Vagina (tissue), 2 donors: ENCODE data around the gene DRICH1. TPM values are rescaled to one million over a fixed set of nuclear protein-coding genes. Genes with fewer than 3 reads are reported as not detected.
"Not testable (repeated sequence)": the region's sequence is repeated elsewhere in the genome, so short reads cannot be mapped to it uniquely, and the experiment has no call there.

Source experiments
- DNase-seq, 2 donors: peaks; one replicate each; pipeline ENCODE4 v3.0.0-alpha.2; 2017; ENCODE audit errors: extremely low spot score in 2 of 2
- H3K27ac ChIP-seq: fragments of 200-600 bp; sonication (generic); one replicate; pipeline ENCODE4 v1.5.1; 2019
- H3K27me3 ChIP-seq: fragments of 200-600 bp; sonication (generic); one replicate; pipeline ENCODE4 v1.5.1; 2019
- H3K36me3 ChIP-seq, 2 donors: fragments of 200-600 bp; sonication (generic); one replicate each; pipeline ENCODE4 v1.5.1; 2017 to 2019
- H3K4me1 ChIP-seq: fragments of 200-600 bp; sonication (generic); one replicate; pipeline ENCODE4 v1.5.1; 2019
- H3K4me3 ChIP-seq, 2 donors: fragments of 200-600 bp; sonication (generic); 1 replicate in 1 of 2; 2 replicates in 1 of 2; pipeline ENCODE4 v1.5.1; 2016 to 2019
- H3K9me3 ChIP-seq: fragments of 200-600 bp; sonication (generic); one replicate; pipeline ENCODE4 v1.5.1; 2019
- POLR2A ChIP-seq, 2 donors: fragments of 450-650 bp; IDR thresholded peaks; one replicate each; pipeline ENCODE4 v1.6.1; 2017; ENCODE audit warnings: antibody characterized with exemption in 2 of 2, mild to moderate bottlenecking in 2 of 2, moderate library complexity in 2 of 2
- POLR2AphosphoS5 ChIP-seq, 2 donors: sonication (generic); formaldehyde crosslinking; IDR thresholded peaks; one replicate each; pipeline ENCODE4 v1.9.0; 2017; ENCODE audit warnings: antibody characterized with exemption in 2 of 2, mild to moderate bottlenecking in 2 of 2, low read depth in 1 of 2; ENCODE audit not compliant: insufficient read depth in 1 of 2
- intact Hi-C: fragments of 100-400 bp; cut with DNase I; formaldehyde crosslinking; loops from one replicate; pipeline ENCODE4 v1.15.1; 2023
- total RNA-seq: library from RNA; depleted of rRNA; stranded (reverse); fragments of >200 nt; gene quantifications from one replicate; pipeline ENCODE4 v1.2.3, GENCODE V29; 2016
- TF ChIP-seq, protein P1 (sequence below), 3 experiments: fragments of 450-650 bp in 2 of 3; fragments of 200-600 bp in 1 of 3; sonication (generic) in 1 of 3; IDR thresholded peaks; one replicate each; pipeline ENCODE4 v1.5.1; 2017 to 2019; ENCODE audit warnings: antibody characterized with exemption in 3 of 3, mild to moderate bottlenecking in 2 of 3, moderate library complexity in 2 of 3

DRICH1 gene, protein sequence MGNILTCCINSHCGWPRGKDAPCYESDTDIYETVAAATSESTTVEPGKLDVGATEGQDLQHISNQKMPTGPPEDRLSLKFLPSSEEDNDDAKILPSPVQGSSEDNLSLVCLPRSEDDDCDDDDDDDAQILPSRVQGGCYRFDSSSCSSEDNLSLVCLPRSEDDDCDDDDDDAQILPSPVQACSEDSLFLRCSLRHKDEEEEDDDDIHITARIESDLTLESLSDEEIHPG
- total RNA-seq, result not detected

DNA sequence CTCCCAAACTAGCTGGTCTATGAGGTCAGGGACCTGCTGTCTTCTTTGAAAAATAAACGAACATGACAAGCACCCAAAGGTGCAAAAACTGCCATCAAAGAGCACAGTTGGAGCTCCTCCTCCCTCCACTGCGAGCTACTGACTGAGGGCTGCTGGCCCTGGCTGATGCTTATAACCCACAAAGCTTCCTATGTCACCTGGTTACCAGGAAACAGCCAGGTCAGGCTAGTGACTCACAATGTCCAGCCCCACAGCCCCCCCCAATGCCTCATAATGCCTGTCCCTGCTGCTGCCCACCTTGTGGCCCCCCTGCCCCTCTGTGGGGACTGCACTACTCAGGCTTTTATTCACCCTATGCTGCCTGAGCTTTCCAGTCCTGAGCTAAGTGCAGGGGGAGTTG is at the start of gene DRICH1:
TSS of gene DRICH1 (minus strand) at position 144 of the 400 bp plus-strand sequence. CDS start 298 bp downstream, outside the sequence.
- DNase-seq, result no peak
- H3K9me3 ChIP-seq, result no peaks in the 10 kb centered on the region
- no peak within 1 kb of the TSS for H3K27ac ChIP-seq
- intact Hi-C loops, result no loop called here
- TF ChIP-seq POLR2A (IDR thresholded peaks at IDR 0.05), result no peak
- no peak for TF ChIP-seq POLR2AphosphoS5 (IDR thresholded peaks at IDR 0.05; ENCODE audit: insufficient read depth in 1 of 2, low read depth in 1 of 2)
- TF ChIP-seq, protein P1, sequence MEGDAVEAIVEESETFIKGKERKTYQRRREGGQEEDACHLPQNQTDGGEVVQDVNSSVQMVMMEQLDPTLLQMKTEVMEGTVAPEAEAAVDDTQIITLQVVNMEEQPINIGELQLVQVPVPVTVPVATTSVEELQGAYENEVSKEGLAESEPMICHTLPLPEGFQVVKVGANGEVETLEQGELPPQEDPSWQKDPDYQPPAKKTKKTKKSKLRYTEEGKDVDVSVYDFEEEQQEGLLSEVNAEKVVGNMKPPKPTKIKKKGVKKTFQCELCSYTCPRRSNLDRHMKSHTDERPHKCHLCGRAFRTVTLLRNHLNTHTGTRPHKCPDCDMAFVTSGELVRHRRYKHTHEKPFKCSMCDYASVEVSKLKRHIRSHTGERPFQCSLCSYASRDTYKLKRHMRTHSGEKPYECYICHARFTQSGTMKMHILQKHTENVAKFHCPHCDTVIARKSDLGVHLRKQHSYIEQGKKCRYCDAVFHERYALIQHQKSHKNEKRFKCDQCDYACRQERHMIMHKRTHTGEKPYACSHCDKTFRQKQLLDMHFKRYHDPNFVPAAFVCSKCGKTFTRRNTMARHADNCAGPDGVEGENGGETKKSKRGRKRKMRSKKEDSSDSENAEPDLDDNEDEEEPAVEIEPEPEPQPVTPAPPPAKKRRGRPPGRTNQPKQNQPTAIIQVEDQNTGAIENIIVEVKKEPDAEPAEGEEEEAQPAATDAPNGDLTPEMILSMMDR (IDR thresholded peaks at IDR 0.05), result no peak
- no peaks in the 10 kb centered on the region for H3K36me3 ChIP-seq
- H3K4me3 ChIP-seq, result no peak within 1 kb of the TSS
- no peaks in the 10 kb centered on the region for H3K4me1 ChIP-seq
- no peaks in the 10 kb centered on the region for H3K27me3 ChIP-seq

DNA sequence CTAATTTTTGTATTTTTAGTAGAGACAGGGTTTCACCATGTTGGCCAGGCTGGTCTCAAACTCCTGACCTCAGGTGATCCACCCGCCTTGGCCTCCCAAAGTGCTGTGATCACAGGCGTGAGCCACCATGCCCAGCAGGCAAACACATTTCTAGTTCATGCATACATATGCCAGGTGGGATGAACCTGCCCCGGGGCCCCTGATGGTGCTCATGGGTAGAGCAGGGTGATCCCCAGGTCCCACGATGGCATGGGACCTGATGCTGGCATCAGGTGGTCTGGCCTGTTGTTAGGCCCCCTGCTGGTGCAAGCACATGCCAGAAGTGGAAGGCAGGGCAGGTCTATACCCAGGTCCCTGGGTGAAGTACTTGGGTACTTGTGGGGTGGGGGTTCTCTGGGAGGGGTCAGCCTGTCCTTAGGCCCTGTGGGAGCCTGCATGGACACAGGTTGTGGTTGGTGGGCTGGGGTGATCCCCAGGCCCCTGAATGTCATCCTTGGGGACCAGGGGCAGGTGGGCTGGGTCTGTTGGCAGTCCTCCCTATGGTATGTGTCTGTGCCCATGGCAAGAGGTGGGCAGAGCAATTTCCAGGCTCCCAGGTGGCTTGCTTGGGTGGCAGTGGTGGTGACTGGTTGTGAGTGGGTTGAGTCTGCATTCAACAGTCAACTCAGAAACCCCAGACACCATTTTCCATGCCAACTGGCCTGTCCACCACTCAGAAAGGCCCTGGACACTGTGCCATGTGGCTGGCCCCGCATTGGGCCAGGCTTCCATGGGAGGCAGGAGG is 49.1 kb upstream of the DRICH1 start:
- peaks cover 7% of the 10 kb centered on the region for H3K4me1 ChIP-seq
- H3K9me3 ChIP-seq, result no peaks in the 10 kb centered on the region
- no peaks in the 10 kb centered on the region for H3K27me3 ChIP-seq
- H3K36me3 ChIP-seq, result no peaks in the 10 kb centered on the region
- no peak overlapping the region for H3K4me3 ChIP-seq
- TF ChIP-seq, protein P1 (IDR thresholded peaks at IDR 0.05), result no peak
- no peak for TF ChIP-seq POLR2A (IDR thresholded peaks at IDR 0.05)
- TF ChIP-seq POLR2AphosphoS5 (IDR thresholded peaks at IDR 0.05; ENCODE audit: insufficient read depth in 1 of 2, low read depth in 1 of 2), result no peak
- intact Hi-C loops, result no loop called here
- no peak overlapping the region for H3K27ac ChIP-seq
- no peak for DNase-seq

DNA sequence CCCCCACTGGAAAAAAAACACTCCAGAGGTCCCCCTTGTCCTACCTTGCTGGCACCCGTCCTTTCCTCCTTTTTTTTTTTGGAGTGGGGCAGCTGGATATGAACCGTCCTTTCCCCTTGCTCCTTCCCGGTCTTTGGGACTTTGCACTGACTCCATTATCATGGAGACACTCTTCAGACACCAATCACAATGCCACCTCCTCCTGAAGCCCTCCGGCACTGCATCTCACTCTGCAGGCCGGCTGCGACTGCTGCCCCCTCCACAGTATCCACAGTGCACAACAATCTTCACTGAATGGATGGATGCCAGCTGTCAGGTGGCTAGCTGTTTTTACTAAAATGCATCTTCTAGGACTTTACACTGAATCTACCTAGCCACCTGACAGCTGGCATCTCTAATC is 46.0 kb upstream of the DRICH1 start:
- H3K4me3 ChIP-seq, result no peak overlapping the region
- H3K27ac ChIP-seq, result no peak overlapping the region
- intact Hi-C loops, result no loop called here
- no peaks in the 10 kb centered on the region for H3K4me1 ChIP-seq
- TF ChIP-seq, protein P1 (IDR thresholded peaks at IDR 0.05), result no peak
- no peak for TF ChIP-seq POLR2AphosphoS5 (IDR thresholded peaks at IDR 0.05; ENCODE audit: insufficient read depth in 1 of 2, low read depth in 1 of 2)
- TF ChIP-seq POLR2A (IDR thresholded peaks at IDR 0.05), result no peak
- no peaks in the 10 kb centered on the region for H3K27me3 ChIP-seq
- DNase-seq, result no peak
- no peaks in the 10 kb centered on the region for H3K9me3 ChIP-seq
- H3K36me3 ChIP-seq, result no peaks in the 10 kb centered on the region

DNA sequence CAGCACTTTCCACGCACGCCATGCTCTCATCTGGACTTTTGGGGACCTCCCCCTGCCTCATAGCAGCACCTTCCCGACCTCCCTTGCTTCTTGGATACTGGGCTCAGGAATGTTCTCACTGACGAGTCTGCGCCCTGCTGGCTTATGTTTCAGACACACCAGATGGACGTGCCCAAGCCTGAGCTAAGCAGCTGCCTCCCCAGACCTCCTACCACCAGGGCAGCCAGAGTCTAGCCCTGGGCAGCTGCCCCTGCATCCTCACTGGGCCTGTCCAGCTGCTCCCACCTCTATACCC is 45.5 kb upstream of the DRICH1 start:
- TF ChIP-seq POLR2AphosphoS5 (IDR thresholded peaks at IDR 0.05; ENCODE audit: insufficient read depth in 1 of 2, low read depth in 1 of 2) (no peak), POLR2A (IDR thresholded peaks at IDR 0.05) (no peak)
- TF ChIP-seq, protein P1 (IDR thresholded peaks at IDR 0.05), result no peak
- H3K4me3 ChIP-seq, result no peak overlapping the region
- no peaks in the 10 kb centered on the region for H3K9me3 ChIP-seq
- H3K4me1 ChIP-seq, result no peaks in the 10 kb centered on the region
- intact Hi-C loops, result no loop called here
- no peaks in the 10 kb centered on the region for H3K27me3 ChIP-seq
- DNase-seq, result no peak
- no peaks in the 10 kb centered on the region for H3K36me3 ChIP-seq
- no peak overlapping the region for H3K27ac ChIP-seq

DNA sequence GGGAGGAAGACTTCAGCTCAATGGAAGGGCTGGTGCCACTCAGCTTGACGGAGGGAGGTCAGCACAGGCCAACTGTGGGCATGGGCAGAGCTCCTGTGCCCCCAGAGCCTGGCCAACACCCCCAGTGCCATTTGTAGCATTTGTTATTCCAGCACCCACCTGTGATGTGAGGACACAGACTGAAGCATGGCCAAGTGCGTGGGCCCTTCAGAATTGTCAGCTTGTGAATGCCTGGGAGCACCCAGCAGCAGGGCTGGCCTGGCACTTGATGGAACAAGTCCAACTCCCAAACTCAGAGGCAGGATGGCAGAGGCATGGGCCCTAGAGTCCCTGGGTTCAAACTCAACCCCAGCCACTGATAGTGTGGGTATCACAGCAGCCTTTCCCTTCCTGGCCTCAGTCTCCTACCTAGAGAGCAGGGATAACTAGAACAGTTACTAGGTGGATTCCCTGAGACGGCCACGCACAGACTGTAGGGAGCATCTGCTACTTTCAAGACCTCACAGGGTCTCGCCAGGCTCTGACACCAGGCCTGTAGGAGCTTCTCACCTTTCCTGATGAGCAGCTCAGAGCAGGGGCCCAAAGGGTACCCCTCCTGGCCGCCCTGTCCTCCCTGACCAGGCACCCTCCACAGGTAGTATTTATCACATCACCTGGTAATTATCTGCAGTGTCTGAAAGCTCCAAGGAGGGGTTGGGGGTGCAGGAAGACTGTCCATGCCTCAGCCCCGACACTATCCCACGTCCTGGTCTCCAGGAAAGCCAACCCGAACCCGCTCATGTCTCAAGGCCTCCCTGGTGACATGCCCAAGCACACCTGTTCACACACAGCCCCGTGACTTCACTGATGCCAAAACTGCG is 45.0 kb upstream of the DRICH1 start:
- H3K27me3 ChIP-seq, H3K4me1 ChIP-seq, H3K36me3 ChIP-seq, DNase-seq, H3K4me3 ChIP-seq, H3K9me3 ChIP-seq, intact Hi-C loops, H3K27ac ChIP-seq: not testable (repeated sequence)
